Uterus (tissue), 4 donors: Measurements from ENCODE around the gene PRSS35. TPM values are rescaled to one million over a fixed set of nuclear protein-coding genes. Genes with fewer than 3 reads are reported as not detected.

Experiments used
- DNase-seq, 2 donors: peaks; one replicate each; pipeline ENCODE4 v3.0.0-alpha.2; 2019 to 2020
- H3K27ac ChIP-seq, 2 donors: fragments of 200-600 bp; sonication (generic); 1 replicate in 1 of 2; 2 replicates in 1 of 2; pipeline ENCODE4 v1.5.1; 2016 to 2018
- H3K27me3 ChIP-seq, 2 donors: fragments of 200-600 bp; sonication (generic); one replicate each; pipeline ENCODE4 v1.5.1; 2018 to 2019; ENCODE audit warnings: control low read depth in 1 of 2
- H3K36me3 ChIP-seq, 2 donors: fragments of 200-600 bp; sonication (generic); one replicate each; pipeline ENCODE4 v1.5.1; 2019; ENCODE audit warnings: control low read depth in 1 of 2
- H3K4me1 ChIP-seq, 2 donors: fragments of 200-600 bp; sonication (generic); one replicate each; pipeline ENCODE4 v1.5.1; 2018 to 2019; ENCODE audit warnings: control low read depth in 1 of 2
- H3K4me3 ChIP-seq, 2 donors: fragments of 200-600 bp; sonication (generic); 1 replicate in 1 of 2; 2 replicates in 1 of 2; pipeline ENCODE4 v1.5.1; 2018 to 2019; ENCODE audit warnings: mild to moderate bottlenecking in 1 of 2
- H3K9me3 ChIP-seq, 2 donors: fragments of 200-600 bp; sonication (generic); one replicate each; pipeline ENCODE4 v1.5.1; 2019; ENCODE audit warnings: control low read depth in 1 of 2
- POLR2A ChIP-seq, 2 donors: fragments of 450-650 bp; IDR thresholded peaks; one replicate each; pipeline ENCODE4 v1.6.1; 2016; ENCODE audit warnings: antibody characterized with exemption in 2 of 2, mild to moderate bottlenecking in 1 of 2, moderate library complexity in 1 of 2
- intact Hi-C: fragments of 100-400 bp; cut with DNase I; formaldehyde crosslinking; loops from one replicate; pipeline ENCODE4 v1.15.1; 2023; ENCODE audit warnings: low total_unique reads
- total RNA-seq, 4 donors: library from RNA; depleted of rRNA in 3 of 4; stranded (reverse); fragments of >200 nt in 3 of 4; gene quantifications; one replicate each; pipeline versions ENCODE4 v1.1.0 to v1.2.4, GENCODE V29; 2014 to 2023
- TF ChIP-seq, protein P1 (sequence below), 4 experiments: fragments of 200-600 bp in 2 of 4; fragments of 450-650 bp in 2 of 4; sonication (generic) in 2 of 4; IDR thresholded peaks; one replicate each; pipeline ENCODE4 v1.5.1; 2016 to 2019; ENCODE audit warnings: antibody characterized with exemption in 4 of 4, mild to moderate bottlenecking in 2 of 4, moderate library complexity in 1 of 4
- donor health status: DM: yes; HTN: yes; CAD: no.

The PRSS35 gene
- total RNA-seq, 4 donors from 2014 or later = 0.26 to 72.0 (median 0.46) TPM

- intact Hi-C loops = loop anchor here (10.0 kb wide), 1 partner anchor 290 kb away; no protein-coding TSS in a partner anchor
- H3K27ac ChIP-seq = no peak overlapping the region
- H3K36me3 ChIP-seq = no peaks in the 10 kb centered on the region
- TF ChIP-seq POLR2A (IDR thresholded peaks at IDR 0.05) = no peak
- TF ChIP-seq, protein P1, sequence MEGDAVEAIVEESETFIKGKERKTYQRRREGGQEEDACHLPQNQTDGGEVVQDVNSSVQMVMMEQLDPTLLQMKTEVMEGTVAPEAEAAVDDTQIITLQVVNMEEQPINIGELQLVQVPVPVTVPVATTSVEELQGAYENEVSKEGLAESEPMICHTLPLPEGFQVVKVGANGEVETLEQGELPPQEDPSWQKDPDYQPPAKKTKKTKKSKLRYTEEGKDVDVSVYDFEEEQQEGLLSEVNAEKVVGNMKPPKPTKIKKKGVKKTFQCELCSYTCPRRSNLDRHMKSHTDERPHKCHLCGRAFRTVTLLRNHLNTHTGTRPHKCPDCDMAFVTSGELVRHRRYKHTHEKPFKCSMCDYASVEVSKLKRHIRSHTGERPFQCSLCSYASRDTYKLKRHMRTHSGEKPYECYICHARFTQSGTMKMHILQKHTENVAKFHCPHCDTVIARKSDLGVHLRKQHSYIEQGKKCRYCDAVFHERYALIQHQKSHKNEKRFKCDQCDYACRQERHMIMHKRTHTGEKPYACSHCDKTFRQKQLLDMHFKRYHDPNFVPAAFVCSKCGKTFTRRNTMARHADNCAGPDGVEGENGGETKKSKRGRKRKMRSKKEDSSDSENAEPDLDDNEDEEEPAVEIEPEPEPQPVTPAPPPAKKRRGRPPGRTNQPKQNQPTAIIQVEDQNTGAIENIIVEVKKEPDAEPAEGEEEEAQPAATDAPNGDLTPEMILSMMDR (IDR thresholded peaks at IDR 0.05) = no peak
- H3K27me3 ChIP-seq = no peaks in the 10 kb centered on the region
- DNase-seq = no peak
- no peaks in the 10 kb centered on the region for H3K9me3 ChIP-seq
- no peaks in the 10 kb centered on the region for H3K4me1 ChIP-seq
- no peak overlapping the region for H3K4me3 ChIP-seq
Measured at GRCh38 chr6:83514466-83514865, 2.1 kb downstream of the PRSS35 start.

GRCh38 chr6:83514866-83515466 is 2.6 kb downstream of the PRSS35 start:
- Histone ChIP-seq H3K27me3 (no peaks in the 10 kb centered on the region), H3K9me3 (no peaks in the 10 kb centered on the region), H3K27ac (no peak overlapping the region), H3K4me3 (no peak overlapping the region), H3K36me3 (no peaks in the 10 kb centered on the region), H3K4me1 (no peaks in the 10 kb centered on the region)
- peak in 1 of 2 donors; percentile 24 for DNase-seq
- TF ChIP-seq POLR2A (IDR thresholded peaks at IDR 0.05) = no peak
- TF ChIP-seq, protein P1 (IDR thresholded peaks at IDR 0.05) = peak; percentile 71 to 74 (median 72)
- intact Hi-C loops = loop anchor here (10.0 kb wide), 1 partner anchor 290 kb away; no protein-coding TSS in a partner anchor

DNA sequence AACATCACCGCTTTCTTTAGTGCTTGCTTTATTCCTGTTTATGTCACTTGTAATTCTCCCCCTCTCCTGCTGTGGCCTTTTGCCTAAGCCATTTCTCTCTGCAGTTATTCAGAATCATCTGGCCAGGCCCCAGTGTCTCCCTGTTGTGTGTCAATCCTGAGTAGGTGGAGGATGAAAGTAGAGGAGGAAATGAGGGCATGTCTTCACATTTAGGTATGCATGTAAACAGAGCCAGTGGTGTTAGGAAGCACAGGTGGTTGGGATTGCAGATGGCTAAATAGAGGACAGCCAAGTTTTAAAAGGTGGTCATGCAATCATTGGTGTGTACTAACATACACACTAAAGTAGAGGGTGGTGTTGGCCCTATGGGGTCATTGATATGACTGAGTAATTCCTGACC is 5.2 kb downstream of the PRSS35 start:
- intact Hi-C loops = loop anchor here (10.0 kb wide), 1 partner anchor 293 kb away; no protein-coding TSS in a partner anchor
- Histone ChIP-seq H3K27me3 (no peaks in the 10 kb centered on the region), H3K27ac (no peak overlapping the region)

DNA sequence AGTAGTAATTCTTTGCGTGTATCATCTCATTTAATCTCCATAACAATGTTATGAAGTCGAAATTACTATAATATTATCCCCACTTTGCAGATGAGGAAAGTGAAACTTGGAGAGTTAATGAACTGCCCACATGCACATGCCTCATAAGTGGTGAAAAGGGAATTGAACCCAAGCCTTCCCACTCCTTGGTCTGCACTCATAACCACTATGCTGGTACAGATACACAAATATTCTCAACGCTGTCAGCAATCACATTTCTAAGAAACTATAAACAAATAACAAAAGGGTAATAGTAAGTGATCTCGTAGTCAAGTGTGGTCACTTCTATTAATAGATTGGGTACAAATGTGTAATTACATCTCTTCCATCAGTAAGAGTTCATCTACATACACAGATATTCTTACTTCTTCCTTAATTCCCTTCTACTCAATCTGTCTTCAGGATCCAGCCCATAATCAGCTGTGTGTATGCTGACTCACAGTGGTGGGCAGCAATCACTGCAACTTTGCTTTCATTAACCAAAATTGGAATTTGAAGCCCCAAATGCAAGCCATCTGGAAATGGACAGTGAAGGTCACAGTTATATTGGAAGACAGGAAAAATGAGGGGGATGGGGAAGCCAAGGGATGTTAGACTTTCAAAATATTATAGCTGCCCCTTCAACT is 6.6 kb downstream of the PRSS35 start:
- no peak for TF ChIP-seq POLR2A (IDR thresholded peaks at IDR 0.05)
- TF ChIP-seq, protein P1 (IDR thresholded peaks at IDR 0.05) = peak in 1 of 4 experiments; percentile 9
- H3K36me3 ChIP-seq = no peaks in the 10 kb centered on the region
- no peak for DNase-seq
- no peak overlapping the region for H3K27ac ChIP-seq
- no peak overlapping the region for H3K4me3 ChIP-seq
- H3K4me1 ChIP-seq = no peaks in the 10 kb centered on the region
- H3K9me3 ChIP-seq = no peaks in the 10 kb centered on the region
- intact Hi-C loops = loop anchor here (10.0 kb wide), 1 partner anchor 294 kb away; no protein-coding TSS in a partner anchor
- no peaks in the 10 kb centered on the region for H3K27me3 ChIP-seq

More for the DNA sequence above, 5.2 kb downstream of the PRSS35 start:
- TF ChIP-seq, protein P1 (IDR thresholded peaks at IDR 0.05) = no peak
- no peak for TF ChIP-seq POLR2A (IDR thresholded peaks at IDR 0.05)
- Histone ChIP-seq H3K4me3 (no peak overlapping the region), H3K4me1 (no peaks in the 10 kb centered on the region), H3K9me3 (no peaks in the 10 kb centered on the region), H3K36me3 (no peaks in the 10 kb centered on the region)
- no peak for DNase-seq

DNA sequence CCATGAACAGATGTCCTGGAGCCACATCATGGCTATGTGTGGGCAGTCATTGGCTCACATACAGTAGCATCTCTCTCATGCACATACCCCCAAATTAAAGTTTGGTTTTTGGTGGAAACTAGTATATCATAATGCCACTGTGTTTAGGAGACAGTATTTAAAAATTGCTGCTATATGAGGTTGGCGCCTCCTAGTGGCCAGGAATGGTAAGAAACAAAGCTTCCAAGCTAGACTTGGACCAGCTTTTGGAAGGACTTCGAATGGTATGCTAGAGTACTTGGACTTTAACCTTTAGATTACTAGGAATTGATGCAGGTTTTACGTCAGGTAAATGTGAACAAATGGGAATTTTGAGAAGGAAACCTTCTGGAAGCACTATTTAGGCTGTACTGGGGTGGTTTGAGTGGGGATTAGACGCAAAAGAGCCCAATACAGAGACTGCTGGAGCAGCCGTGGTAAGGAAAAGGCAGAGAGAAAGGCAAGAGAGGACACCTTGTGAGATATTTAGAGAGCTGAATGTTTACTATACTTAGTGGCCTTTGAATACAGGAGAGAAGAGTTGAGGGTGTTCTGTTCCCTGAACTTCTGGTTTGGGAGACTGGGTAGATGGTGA is 23.8 kb downstream of the PRSS35 start:
- no peaks in the 10 kb centered on the region for H3K27me3 ChIP-seq

More for the DNA sequence above, 23.8 kb downstream of the PRSS35 start:
- Histone ChIP-seq H3K36me3 (no peaks in the 10 kb centered on the region), H3K27ac (no peak overlapping the region), H3K9me3 (no peaks in the 10 kb centered on the region), H3K4me3 (no peak overlapping the region), H3K4me1 (no peaks in the 10 kb centered on the region)
- TF ChIP-seq, protein P1 (IDR thresholded peaks at IDR 0.05) = peak; percentile 20 to 38 (median 33)
- no peak for TF ChIP-seq POLR2A (IDR thresholded peaks at IDR 0.05)
- intact Hi-C loops = no loop called here
- DNase-seq = no peak
